HG02588 (cell line): ENCODE results near the gene STAT1.

Experiments used
- ATAC-seq: cut with Tn5 transposase; IDR thresholded peaks from one replicate; pipeline ENCODE4 v1.9.1; 2021; ENCODE audit warnings: mild to moderate bottlenecking, moderate library complexity; ENCODE audit not compliant: unreplicated experiment

STAT1 gene

DNA sequence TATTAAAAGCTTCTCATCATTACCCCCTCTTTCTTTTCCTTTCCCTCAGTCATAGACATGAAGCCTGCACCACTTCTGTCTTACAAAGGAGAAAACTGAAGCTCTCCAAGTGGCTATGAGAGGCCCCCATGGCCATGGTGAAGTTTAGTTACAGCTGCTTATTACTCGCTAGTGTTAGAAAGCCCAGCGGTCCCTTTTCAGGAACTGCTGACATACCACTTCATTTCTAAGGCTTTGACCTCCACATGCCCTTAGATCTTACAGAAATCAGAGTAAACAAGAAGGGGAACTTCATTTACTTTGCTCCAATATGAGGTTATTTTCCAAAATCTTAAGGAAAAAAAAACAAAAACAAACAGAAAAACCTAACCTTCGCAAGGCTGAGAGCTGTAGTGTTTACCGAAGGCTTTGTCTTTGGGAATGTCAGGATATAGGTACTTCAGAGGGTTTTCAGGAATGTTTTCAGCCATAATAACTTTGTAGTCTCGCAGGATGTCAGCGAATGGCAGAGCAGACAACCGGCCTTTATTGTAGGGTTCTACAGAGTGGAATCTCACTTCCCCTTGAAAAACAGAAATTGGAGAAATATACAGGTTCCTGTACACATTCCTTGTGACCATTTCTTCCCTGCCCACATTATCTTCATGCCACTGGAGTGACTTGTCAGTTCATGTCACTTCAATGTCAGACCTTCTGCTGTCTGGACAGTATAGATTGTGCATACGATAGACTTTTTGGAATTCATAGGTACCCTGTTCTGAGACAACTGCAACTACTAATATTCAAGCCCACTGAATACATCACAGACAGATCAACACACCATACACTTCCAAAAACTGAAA is 18.8 kb upstream of the STAT1 start:
- ATAC-seq = no peak

GRCh38 chr2:191031256-191031655 is 17.3 kb upstream of the STAT1 start:
- ATAC-seq = no peak

GRCh38 chr2:191030521-191031154 is 16.7 kb upstream of the STAT1 start:
- ATAC-seq = peak; percentile 86

DNA sequence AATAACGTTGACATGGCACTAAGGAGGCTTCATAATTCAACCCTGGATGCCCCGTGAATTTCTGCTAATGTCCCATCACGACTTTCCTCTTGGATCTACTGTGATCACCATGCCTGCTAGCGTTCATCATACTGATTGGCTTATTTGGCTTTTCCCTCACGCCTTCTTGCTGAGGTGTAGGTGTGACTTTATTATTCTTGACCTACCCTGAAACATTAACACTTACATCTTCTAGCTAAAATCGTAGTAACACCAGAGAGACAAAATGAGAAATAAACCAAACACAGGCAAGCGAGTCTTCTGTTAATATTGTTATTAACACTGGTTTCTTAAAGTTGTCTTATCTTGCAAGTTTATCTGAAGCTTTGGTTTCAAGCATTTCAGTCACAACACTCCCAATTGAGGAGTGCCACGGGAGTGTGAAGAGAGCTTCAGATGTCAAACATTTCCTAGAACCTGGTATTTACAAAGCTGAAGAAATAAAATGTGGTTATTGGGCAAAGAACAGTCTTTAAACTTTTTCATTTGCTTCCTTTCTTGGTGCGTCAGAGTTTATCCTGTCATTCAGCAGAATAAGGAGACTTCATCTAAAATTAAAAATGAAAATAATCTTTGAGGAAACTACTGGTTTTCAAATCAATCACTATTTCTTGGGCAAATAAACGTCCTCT is 15.4 kb upstream of the STAT1 start:
- ATAC-seq = no peak

DNA sequence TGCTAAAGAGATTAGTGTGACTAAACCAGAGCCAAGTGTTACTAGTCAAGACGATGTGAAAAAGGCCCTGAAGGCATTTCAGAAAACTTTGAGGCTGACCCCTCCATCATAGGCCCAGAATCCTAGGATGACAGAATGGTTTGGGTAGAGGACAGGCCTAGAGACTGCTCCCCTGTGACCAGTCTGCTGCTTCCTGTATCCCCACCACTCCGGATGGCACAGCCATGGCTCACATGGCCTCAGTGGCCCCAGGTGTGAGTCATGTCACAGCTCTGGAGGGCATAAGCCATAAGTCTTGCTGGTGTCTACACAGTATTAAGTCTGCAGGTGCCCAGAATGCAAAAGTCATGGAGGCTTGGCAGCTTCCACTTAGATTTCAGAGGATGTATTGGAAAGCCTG is 12.4 kb upstream of the STAT1 start:
- no peak for ATAC-seq

DNA sequence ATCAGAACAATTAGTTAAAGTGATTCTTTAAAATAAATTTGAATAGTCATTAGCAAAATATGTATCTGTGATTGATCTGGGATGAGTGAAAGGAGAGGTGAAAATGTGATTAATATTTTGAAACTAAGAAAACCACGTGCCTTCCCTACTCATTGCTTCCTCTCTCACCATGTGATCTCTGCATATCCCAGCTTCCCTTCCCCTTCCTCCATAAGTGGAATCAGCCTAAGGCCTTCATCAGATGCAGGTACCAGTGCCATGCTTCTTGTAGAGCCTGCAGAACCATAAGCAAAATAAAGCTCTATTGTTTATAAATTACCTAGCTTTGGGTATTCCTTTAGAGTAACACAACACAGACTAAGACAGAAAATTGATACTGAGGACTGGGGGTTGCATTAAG is 11.2 kb upstream of the STAT1 start:
- no peak for ATAC-seq

DNA sequence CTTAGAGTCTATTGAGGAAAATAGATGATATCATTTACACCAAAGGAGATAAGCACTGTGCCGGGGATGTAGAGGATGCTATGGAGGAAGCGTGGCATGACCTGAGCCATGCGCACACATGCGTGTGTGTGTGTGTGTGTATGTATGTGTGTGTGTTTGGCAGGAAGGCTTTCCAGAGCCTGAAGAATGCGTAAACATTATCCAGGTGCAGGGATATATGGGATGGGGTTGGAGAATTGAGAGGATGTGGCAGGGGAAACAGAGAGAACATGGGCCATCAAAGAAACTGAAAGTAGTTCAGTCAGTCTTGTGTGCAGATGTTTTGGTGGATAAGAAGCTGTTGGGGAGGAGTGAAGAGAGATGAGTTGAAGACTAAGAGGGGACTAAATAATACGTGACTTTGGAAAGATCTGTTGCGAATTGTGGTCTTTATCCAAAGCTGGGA is 9.3 kb upstream of the STAT1 start:
- ATAC-seq = no peak

GRCh38 chr2:191020742-191021381 is 6.9 kb upstream of the STAT1 start:
- peak; percentile 24 for ATAC-seq

DNA sequence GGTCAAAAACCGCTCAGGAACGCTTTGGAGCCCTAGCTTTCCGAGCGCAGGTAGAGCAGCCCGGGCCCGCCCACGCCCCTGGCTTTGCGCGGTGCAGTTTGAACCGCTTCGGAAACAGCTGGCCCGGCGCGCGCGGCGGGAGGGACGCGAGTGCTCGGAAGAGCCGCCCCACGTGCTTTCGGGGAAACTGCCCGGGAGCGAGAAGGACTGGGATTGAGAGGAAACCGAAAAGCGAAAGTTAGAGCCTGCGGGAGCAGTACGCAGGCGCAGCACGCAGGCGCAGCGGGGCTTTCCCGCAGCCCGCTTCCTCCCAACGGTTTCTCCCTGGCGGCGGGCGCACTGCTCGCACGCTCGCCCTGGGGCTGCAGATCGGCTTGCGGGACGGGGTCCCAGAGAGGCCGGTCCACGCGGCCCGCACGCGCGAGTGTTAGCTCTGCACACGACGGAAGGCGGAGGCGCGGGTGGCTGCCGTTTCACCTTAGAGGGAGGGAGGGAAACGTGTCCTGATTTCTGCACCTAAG is 6.3 kb upstream of the STAT1 start:
- ATAC-seq = peak; percentile 73

DNA sequence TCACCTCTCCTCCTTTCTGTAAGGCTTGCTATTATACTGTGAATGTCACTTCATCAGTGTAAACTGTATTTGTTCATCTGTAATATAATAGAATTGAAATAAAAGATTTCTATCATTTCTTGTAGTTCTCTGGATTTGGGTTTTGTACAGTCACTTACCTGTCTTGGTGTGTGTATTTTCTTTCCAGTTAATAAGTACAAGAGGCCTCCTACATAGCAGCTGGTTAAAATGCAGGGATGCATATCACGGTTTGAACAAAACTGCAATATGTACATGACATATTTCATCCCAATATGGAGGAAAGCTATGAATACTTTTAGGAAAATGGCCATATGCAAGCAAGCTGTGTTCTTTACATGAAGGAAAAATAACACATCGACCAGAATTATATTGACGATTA is 5.4 kb upstream of the STAT1 start:
- ATAC-seq = no peak

DNA sequence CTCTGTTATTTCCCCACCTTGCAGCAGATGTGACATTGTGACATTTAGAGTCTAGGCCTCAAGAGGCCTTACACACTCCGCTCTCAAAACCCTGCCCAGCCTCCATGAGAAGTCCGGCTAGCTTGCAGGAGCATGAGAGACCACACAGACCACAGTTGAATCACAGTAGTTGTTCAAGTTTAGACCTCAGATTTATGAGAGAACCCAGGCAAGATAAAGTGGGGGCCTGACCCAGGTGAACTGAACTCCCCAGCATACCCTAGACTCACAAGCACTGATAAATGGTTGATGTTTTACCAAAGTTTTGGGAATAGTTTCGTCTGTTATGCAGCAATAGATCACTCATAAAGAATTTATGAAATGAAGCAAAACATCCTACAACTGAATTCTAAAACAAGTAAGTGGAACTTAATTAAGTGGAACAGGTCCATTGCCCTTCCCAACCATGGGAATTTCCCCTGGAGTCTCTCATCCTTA is 4.7 kb upstream of the STAT1 start:
- no peak for ATAC-seq

GRCh38 chr2:191018048-191018447 is 4.1 kb upstream of the STAT1 start:
- ATAC-seq = no peak

GRCh38 chr2:191015831-191016230 is 1.9 kb upstream of the STAT1 start:
- ATAC-seq = no peak

DNA sequence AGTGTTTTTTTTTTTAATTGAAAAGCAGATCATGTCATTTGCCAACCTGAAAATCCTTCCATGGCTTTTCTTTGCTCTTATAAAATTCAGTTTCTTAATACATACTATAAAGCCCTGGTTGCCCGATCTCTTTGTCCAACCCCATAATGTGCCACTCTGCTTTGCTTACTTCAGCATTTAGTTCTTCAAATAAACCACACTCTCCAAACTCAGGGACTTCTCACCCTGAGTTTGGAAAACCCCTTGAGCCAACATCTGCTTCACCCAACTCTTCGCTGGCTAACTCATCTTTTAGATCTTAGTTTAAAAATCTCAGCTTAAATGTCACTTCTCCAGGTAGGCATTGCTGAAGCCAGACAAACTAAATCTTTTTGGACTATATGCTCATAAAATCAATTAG is 1.3 kb upstream of the STAT1 start:
- no peak for ATAC-seq

GRCh38 chr2:191014653-191015020 is 666 bp upstream of the STAT1 start:
- ATAC-seq = peak; percentile 5

DNA sequence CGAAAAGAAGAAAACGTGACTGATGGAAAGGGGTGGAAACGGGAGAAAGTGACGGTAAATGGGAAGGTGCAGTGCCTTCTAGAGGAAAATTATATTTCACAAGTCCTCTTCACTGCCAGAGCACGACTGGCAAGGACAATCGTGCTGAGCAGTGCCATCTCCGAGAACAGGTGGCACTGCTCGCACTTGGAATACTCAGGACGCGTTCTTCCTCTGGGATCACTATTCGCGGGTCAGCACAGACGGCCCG is 364 bp downstream of the STAT1 start:
- no peak for ATAC-seq

DNA sequence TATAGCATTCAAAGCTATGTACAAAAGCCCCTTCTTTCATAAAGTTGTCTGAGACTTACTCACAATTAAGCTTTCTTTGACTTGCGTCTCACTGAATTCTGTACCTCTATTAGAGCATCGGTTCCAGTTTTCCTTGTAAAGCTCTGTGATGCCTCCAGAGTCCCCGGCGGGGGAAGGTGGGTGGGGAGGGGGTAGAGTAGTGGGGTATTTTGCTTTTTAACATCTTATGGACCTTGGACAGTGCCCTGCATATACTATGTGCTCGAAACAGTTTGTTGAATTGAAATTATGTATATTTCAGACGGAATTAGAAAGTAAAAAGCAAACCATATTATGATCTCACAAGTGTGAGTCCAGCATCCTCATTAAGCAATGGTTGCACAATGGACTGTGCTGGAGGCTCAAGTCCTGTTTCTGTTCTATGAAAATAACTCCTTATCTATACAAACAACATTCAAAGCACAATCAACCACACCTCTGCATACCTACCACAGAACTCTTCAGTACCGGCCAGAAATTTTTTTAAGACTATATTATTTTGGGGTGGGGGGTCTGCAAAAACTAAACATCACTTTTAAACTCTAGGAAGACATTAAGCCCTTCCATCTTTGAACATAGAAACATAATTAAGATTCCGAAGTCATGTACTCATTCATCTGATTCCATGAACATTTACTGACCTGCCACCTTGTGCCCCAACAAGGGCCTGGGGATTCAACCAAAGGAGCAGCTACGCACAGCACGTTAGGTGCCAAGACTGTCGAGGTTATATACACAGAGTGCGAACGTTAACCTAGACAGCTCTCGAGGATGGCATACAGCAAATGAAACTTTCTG is 908 bp downstream of the STAT1 start:
- ATAC-seq = no peak

DNA sequence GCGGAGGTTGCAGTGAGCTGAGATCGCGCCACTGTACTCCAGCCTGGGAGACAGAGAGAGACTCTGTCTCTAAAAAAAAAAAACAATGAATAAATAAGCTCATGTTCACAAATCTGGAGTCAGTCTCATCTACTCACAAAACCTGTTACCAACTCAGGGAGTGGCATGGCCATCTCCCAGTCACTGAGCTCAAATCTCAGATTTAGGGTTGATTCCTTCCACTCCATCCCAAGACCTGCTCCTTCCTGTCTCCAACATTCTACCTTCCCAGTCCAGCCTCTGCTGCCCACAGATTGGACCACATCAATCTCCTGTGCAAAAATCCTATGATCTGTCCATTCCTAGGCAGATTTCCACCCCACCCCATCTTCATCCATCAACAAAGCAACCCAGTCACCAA is 1.6 kb downstream of the STAT1 start:
- no peak for ATAC-seq

- ATAC-seq = no peak
Measured at GRCh38 chr2:191010887-191011885, 2.8 kb downstream of the STAT1 start.
